OCI-LY1 (cell line): Measurements from ENCODE around the gene GLIS1.

ENCODE experiments used
- EZH2 ChIP-seq: fragments of 200-600 bp; sonication (generic), shearing (Covaris generic); IDR thresholded peaks from 2 replicates; pipeline ENCODE4 v1.8.0; 2017; ENCODE audit warnings: borderline replicate concordance, mixed run types, mild to moderate bottlenecking, antibody characterized with exemption, low read length, moderate library complexity, mixed read lengths
- TF ChIP-seq, protein P1 (sequence below): fragments of 200-600 bp; sonication (generic), shearing (Covaris generic); IDR thresholded peaks from 2 replicates; pipeline ENCODE4 v1.5.1; 2017; ENCODE audit warnings: mild to moderate bottlenecking, antibody characterized with exemption, low read length, moderate library complexity, mixed read lengths

DNA sequence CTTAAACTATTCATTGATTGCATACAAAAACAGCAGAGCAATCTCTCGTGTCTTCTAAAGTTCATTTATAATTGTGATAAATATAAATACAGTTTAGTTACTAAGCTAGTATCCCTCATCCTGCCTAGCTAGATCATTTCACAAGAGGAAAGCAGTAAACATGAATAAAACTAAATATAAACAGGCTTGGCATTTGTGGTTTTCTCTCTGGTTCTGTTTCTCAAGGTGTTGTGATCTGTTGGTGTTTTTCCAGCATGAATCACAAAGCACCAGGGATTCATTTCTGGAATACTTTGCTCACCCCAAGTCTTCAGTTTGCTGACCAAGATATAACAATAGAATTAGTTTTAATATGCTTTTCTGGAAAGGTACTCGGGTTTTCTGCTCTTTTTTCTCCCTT, 32.7 kb upstream of the GLIS1 start:
- TF ChIP-seq, protein P1, sequence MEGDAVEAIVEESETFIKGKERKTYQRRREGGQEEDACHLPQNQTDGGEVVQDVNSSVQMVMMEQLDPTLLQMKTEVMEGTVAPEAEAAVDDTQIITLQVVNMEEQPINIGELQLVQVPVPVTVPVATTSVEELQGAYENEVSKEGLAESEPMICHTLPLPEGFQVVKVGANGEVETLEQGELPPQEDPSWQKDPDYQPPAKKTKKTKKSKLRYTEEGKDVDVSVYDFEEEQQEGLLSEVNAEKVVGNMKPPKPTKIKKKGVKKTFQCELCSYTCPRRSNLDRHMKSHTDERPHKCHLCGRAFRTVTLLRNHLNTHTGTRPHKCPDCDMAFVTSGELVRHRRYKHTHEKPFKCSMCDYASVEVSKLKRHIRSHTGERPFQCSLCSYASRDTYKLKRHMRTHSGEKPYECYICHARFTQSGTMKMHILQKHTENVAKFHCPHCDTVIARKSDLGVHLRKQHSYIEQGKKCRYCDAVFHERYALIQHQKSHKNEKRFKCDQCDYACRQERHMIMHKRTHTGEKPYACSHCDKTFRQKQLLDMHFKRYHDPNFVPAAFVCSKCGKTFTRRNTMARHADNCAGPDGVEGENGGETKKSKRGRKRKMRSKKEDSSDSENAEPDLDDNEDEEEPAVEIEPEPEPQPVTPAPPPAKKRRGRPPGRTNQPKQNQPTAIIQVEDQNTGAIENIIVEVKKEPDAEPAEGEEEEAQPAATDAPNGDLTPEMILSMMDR = no peak
- TF ChIP-seq EZH2 = no peak
